Stomach (tissue), 4 donors: ENCODE measurements around the gene LRP6.

Experiments used
- EP300 ChIP-seq: sonication (generic); formaldehyde crosslinking; IDR thresholded peaks from one replicate; pipeline ENCODE4 v1.6.1; 2017; ENCODE audit warnings: antibody characterized with exemption
- POLR2A ChIP-seq, 4 donors: fragments of 450-650 bp; IDR thresholded peaks; one replicate each; pipeline ENCODE4 v1.6.1; 2016; ENCODE audit warnings: antibody characterized with exemption in 4 of 4, control low read depth in 2 of 4, mild to moderate bottlenecking in 1 of 4, moderate library complexity in 1 of 4
- POLR2AphosphoS5 ChIP-seq, 3 donors: sonication (generic); formaldehyde crosslinking; IDR thresholded peaks; one replicate each; pipeline ENCODE4 v1.6.1; 2016; ENCODE audit warnings: antibody characterized with exemption in 3 of 3
- TF ChIP-seq, protein P1 (sequence below), 7 experiments: fragments of 450-650 bp in 4 of 7; fragments of 200-600 bp in 3 of 7; sonication (generic) in 3 of 7; IDR thresholded peaks; one replicate each; pipeline ENCODE4 v1.5.1; 2016 to 2019; ENCODE audit warnings: antibody characterized with exemption in 7 of 7, control low read depth in 2 of 7, mild to moderate bottlenecking in 1 of 7

DNA sequence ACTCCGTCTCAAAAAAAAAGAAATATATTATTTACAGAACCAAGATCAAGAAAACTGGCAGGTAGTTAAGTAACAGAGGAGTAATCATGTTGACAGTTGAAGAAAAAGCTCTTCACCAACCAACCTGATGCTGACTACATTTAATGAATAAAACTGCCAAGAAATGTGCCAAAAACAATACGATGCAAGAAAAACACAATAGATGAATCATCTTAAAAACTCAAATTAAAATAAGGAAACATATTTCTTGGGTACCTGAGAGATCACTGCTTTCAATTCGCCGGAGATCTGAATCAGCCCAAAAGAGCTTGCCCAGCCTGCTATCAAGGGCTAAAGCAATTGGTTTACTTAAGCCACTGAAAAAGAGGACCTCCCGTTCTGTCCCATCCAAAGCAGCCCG is 119.7 kb downstream of the LRP6 start:
- TF ChIP-seq EP300 (no peak), POLR2A (IDR thresholded peaks at IDR 0.05) (no peak), POLR2AphosphoS5 (IDR thresholded peaks at IDR 0.05) (no peak)
- TF ChIP-seq, protein P1, sequence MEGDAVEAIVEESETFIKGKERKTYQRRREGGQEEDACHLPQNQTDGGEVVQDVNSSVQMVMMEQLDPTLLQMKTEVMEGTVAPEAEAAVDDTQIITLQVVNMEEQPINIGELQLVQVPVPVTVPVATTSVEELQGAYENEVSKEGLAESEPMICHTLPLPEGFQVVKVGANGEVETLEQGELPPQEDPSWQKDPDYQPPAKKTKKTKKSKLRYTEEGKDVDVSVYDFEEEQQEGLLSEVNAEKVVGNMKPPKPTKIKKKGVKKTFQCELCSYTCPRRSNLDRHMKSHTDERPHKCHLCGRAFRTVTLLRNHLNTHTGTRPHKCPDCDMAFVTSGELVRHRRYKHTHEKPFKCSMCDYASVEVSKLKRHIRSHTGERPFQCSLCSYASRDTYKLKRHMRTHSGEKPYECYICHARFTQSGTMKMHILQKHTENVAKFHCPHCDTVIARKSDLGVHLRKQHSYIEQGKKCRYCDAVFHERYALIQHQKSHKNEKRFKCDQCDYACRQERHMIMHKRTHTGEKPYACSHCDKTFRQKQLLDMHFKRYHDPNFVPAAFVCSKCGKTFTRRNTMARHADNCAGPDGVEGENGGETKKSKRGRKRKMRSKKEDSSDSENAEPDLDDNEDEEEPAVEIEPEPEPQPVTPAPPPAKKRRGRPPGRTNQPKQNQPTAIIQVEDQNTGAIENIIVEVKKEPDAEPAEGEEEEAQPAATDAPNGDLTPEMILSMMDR (IDR thresholded peaks at IDR 0.05): no peak
